Esophagus squamous epithelium (tissue), 5 donors: Measurements from ENCODE around the gene OAS3. TPM values are rescaled to one million over a fixed set of nuclear protein-coding genes. Genes with fewer than 3 reads are reported as not detected.
A peak's percentile ranks its signal among the peaks of the same experiment; 100 is the strongest.

Experiments used
- DNase-seq: peaks from one replicate; lab custom pipeline; 2025; lab: John Stamatoyannopoulos, UW
- H3K27ac ChIP-seq, 4 donors: fragments of 200-600 bp; sonication (generic); one replicate each; pipeline ENCODE4 v1.5.1; 2016 to 2019; ENCODE audit warnings: mild to moderate bottlenecking in 1 of 4
- H3K27me3 ChIP-seq, 4 donors: fragments of 200-600 bp; sonication (generic); 1 replicate in 3 of 4; 2 replicates in 1 of 4; pipeline versions ENCODE4 v1.5.1 to v1.6.0; 2017 to 2021; ENCODE audit warnings: antibody characterized with exemption in 1 of 4
- H3K36me3 ChIP-seq, 3 donors: fragments of 200-600 bp; sonication (generic); one replicate each; pipeline ENCODE4 v1.5.1; 2016 to 2019
- H3K4me1 ChIP-seq, 3 donors: fragments of 200-600 bp; sonication (generic); one replicate each; pipeline ENCODE4 v1.5.1; 2017 to 2019
- H3K4me3 ChIP-seq, 4 donors: fragments of 200-600 bp; sonication (generic); 1 replicate in 3 of 4; 2 replicates in 1 of 4; pipeline ENCODE4 v1.5.1; 2016 to 2019; ENCODE audit warnings: mild to moderate bottlenecking in 2 of 4, moderate library complexity in 1 of 4
- H3K9me3 ChIP-seq, 3 donors: fragments of 200-600 bp; sonication (generic); one replicate each; pipeline ENCODE4 v1.5.1; 2016 to 2019
- POLR2A ChIP-seq, 4 donors: fragments of 450-650 bp; IDR thresholded peaks; one replicate each; pipeline ENCODE4 v1.6.1; 2017; ENCODE audit warnings: antibody characterized with exemption in 4 of 4, mild to moderate bottlenecking in 4 of 4, moderate library complexity in 3 of 4
- WGBS, 2 donors: methylation state at CpG; one replicate each; pipeline ENCODE4 v1.1.5; 2018; 5-methylcytosine and 5-hydroxymethylcytosine counted together
- intact Hi-C: fragments of 100-400 bp; cut with DNase I; formaldehyde crosslinking; loops from one replicate; pipeline ENCODE4 v1.15.0; 2022
- total RNA-seq, 4 donors: library from RNA; depleted of rRNA; stranded (reverse); fragments of >200 nt; gene quantifications; one replicate each; pipeline ENCODE4 v1.1.0, GENCODE V29; 2016
- TF ChIP-seq, protein P1 (sequence below), 6 experiments: fragments of 450-650 bp in 4 of 6; fragments of 200-600 bp in 2 of 6; sonication (generic) in 2 of 6; IDR thresholded peaks; one replicate each; pipeline ENCODE4 v1.5.1; 2016 to 2019; ENCODE audit warnings: antibody characterized with exemption in 6 of 6, mild to moderate bottlenecking in 4 of 6, moderate library complexity in 4 of 6
- donor health status: DM: yes; HTN: yes; CAD: no.

Gene OAS3
- total RNA-seq, 4 donors from 2014 or later, result 25.2 to 40.0 (median 32.3) TPM

DNA sequence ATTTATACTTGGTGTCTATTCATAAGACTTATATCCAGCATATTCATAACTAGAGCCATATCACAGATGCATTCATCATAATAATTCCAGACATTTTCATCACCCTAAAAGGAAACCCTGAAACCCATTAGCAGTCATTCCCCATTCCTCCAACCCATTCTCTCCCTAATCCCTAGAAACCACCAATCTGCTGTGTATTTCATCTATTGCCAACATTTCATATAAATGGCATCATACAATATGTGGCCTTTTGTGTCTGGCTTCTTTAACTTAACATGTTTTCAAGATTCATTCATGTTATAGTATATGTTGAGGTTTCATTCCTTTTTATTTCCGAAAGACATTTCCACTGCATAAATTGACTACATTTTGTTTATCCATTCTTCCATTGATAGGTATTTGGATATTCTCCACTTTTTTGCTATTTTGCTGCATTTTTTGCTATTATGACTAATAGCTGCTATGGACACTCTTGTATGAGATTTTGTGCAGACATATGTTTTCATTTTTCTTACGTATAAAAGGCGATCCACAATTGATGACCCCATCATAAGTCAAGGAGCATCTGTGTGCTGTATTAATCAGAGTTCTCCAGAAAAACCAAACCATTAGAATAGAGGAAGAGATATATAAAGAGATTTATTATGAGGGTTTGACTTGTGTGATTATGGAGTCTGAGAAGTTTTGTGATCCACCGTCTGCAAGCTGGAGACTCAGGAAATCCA is 34.9 kb downstream of the OAS3 start:
- WGBS, 2 donors, result 73 to 78% methylated on average over 4 of the region's 4 CpGs
- H3K4me1 ChIP-seq, result peaks cover 6 to 10% (median 10%) of the 10 kb centered on the region in 3 donors
- intact Hi-C loops, result no loop called here
- H3K27ac ChIP-seq, result no peak overlapping the region
- peaks cover 5 to 38% (median 9%) of the 10 kb centered on the region in 3 donors for H3K36me3 ChIP-seq
- H3K9me3 ChIP-seq, result no peaks in the 10 kb centered on the region
- no peak for TF ChIP-seq POLR2A (IDR thresholded peaks at IDR 0.05)
- TF ChIP-seq, protein P1, sequence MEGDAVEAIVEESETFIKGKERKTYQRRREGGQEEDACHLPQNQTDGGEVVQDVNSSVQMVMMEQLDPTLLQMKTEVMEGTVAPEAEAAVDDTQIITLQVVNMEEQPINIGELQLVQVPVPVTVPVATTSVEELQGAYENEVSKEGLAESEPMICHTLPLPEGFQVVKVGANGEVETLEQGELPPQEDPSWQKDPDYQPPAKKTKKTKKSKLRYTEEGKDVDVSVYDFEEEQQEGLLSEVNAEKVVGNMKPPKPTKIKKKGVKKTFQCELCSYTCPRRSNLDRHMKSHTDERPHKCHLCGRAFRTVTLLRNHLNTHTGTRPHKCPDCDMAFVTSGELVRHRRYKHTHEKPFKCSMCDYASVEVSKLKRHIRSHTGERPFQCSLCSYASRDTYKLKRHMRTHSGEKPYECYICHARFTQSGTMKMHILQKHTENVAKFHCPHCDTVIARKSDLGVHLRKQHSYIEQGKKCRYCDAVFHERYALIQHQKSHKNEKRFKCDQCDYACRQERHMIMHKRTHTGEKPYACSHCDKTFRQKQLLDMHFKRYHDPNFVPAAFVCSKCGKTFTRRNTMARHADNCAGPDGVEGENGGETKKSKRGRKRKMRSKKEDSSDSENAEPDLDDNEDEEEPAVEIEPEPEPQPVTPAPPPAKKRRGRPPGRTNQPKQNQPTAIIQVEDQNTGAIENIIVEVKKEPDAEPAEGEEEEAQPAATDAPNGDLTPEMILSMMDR (IDR thresholded peaks at IDR 0.05), result no peak
- DNase-seq, result no peak
- H3K27me3 ChIP-seq, result no peaks in the 10 kb centered on the region
- H3K4me3 ChIP-seq, result no peak overlapping the region

DNA sequence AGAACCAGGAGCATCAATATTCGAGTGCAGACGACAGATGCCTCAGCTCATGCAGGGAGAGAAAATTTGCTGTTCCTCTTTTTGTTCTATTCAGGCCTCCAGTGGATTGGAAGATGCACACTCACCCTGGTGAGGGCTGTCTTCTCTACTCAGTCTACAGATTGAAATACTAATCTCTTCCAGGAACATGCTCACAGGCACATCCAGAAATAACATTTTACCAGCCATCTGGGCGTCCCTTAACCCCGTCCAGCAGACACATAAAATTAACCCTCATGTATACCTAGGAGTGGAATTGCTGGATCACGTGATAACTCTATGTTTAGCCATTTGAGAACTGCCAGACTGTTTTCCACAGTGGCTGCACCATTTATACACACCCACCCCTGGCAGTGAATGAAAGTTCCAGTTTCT is 35.6 kb downstream of the OAS3 start:
- DNase-seq, result no peak
- no peak overlapping the region for H3K4me3 ChIP-seq
- TF ChIP-seq POLR2A (IDR thresholded peaks at IDR 0.05), result no peak
- TF ChIP-seq, protein P1 (IDR thresholded peaks at IDR 0.05), result no peak
- intact Hi-C loops, result no loop called here
- no peaks in the 10 kb centered on the region for H3K27me3 ChIP-seq
- peaks cover 5 to 32% (median 9%) of the 10 kb centered on the region in 3 donors for H3K36me3 ChIP-seq
- no peaks in the 10 kb centered on the region for H3K9me3 ChIP-seq
- peaks cover 6 to 13% (median 11%) of the 10 kb centered on the region in 3 donors for H3K4me1 ChIP-seq
- WGBS, 2 donors, result 44 to 49% methylated on average over 5 of the region's 5 CpGs
- no peak overlapping the region for H3K27ac ChIP-seq

DNA sequence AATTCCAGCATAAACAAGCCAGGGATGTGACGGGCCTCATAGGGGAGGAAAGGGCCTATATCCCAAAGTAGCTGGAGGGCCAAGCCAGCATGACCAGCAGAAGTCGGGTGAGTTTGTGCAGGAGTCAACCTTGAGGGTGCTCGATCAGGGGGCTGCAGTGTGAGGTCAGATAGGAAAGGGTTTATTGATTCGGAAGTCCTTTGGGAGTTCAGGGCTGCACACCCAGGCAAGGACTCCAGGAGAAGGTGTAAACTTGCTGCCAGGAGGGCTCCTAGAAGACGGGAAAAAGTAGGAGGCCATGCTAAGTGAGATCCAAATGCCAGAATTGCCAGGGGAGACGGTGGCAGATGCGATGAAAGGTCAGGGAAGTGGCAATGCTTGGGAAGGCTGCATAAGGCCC is 36.6 kb downstream of the OAS3 start:
- H3K9me3 ChIP-seq, result no peaks in the 10 kb centered on the region
- H3K27ac ChIP-seq, result no peak overlapping the region
- no peak overlapping the region for H3K4me3 ChIP-seq
- no peak for DNase-seq
- TF ChIP-seq POLR2A (IDR thresholded peaks at IDR 0.05), result no peak
- TF ChIP-seq, protein P1 (IDR thresholded peaks at IDR 0.05), result no peak
- H3K27me3 ChIP-seq, result no peaks in the 10 kb centered on the region
- peaks cover 16 to 24% (median 18%) of the 10 kb centered on the region in 3 donors for H3K4me1 ChIP-seq
- intact Hi-C loops, result no loop called here
- H3K36me3 ChIP-seq, result peaks cover 0 to 21% (median 3%) of the 10 kb centered on the region in 3 donors
- 92 to 94% methylated on average over 5 to 7 of the region's 7 CpGs for WGBS, 2 donors

DNA sequence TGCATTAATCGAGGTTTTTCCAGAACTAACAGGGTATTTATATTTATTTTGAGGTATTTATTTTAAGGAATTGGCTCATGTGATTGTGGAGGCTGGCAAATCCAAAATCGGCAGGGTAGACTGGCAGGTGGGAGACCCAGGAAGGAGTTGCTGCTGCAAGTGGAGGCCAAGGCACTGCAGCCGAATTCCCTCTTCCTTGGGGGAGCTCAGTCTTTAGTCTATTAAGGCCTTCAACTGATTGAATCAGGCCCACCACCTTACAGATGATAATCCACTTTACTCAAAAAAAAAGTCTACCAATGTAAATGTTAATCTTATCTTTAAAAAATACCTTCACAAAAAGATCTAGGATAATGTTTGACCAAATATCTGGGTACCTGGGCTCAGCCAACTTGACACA is 38.9 kb downstream of the OAS3 start:
- WGBS, 2 donors, result 75 to 81% methylated on average over 3 of the region's 3 CpGs
- peak overlapping the region in 3 of 4 donors; percentile 92 to 96 (median 93) for H3K27ac ChIP-seq

DNA sequence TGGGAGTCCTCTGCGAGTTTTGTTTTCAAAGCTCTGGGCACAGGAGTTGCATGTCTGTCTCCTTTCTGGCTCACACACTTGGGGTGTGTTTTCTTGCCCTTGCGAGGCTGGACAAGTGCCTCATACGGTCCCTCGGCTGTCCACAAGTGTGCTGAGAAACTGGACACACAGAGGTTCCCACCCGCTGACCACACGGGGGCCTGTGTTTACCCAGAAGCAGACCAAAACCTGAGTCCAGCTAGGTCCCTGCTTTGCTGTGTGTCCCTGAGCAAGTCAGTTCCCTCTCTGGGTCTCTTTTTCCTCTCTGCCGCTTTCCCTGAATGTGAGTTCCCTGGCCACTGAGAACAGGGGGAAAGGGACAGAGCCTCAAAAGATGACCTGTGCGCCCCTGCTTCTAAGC is 39.4 kb downstream of the OAS3 start:
- 44 to 47% methylated on average over 4 to 6 of the region's 8 CpGs for WGBS, 2 donors
- TF ChIP-seq, protein P1 (IDR thresholded peaks at IDR 0.05), result no peak
- no peak for TF ChIP-seq POLR2A (IDR thresholded peaks at IDR 0.05)

More for the DNA sequence above, 38.9 kb downstream of the OAS3 start:
- H3K36me3 ChIP-seq, result no peaks in the 10 kb centered on the region
- TF ChIP-seq, protein P1 (IDR thresholded peaks at IDR 0.05), result no peak
- TF ChIP-seq POLR2A (IDR thresholded peaks at IDR 0.05), result no peak
- peaks cover 17 to 34% (median 18%) of the 10 kb centered on the region in 3 donors for H3K4me1 ChIP-seq
- no peaks in the 10 kb centered on the region for H3K27me3 ChIP-seq
- peaks cover 0 to 3% (median 0%) of the 10 kb centered on the region in 3 donors for H3K9me3 ChIP-seq
- no peak overlapping the region for H3K4me3 ChIP-seq
- no peak for DNase-seq
- intact Hi-C loops, result no loop called here

More for the DNA sequence above, 39.4 kb downstream of the OAS3 start:
- Histone ChIP-seq H3K27me3 (no peaks in the 10 kb centered on the region), H3K4me3 (peak overlapping the region; percentile 55 to 77 (median 56)), H3K36me3 (no peaks in the 10 kb centered on the region), H3K4me1 (peaks cover 17 to 34% (median 18%) of the 10 kb centered on the region in 3 donors), H3K27ac (peak overlapping the region; percentile 92 to 96 (median 94)), H3K9me3 (peaks cover 0 to 7% (median 0%) of the 10 kb centered on the region in 3 donors)
- intact Hi-C loops, result no loop called here
- DNase-seq, result no peak
